Astrocyte of the hippocampus (primary cell): ENCODE results near the gene AIF1.
A peak's percentile ranks its signal among the peaks of the same experiment; 100 is the strongest.

ENCODE experiments used
- DNase-seq: peaks from one replicate; pipeline ENCODE4 v3.0.0; 2011; ENCODE audit warnings: low read depth, low spot score

Gene AIF1

GRCh38 chr6:31642798-31643570 lies 27.9 kb downstream of the AIF1 start:
- DNase-seq = no peak

DNA sequence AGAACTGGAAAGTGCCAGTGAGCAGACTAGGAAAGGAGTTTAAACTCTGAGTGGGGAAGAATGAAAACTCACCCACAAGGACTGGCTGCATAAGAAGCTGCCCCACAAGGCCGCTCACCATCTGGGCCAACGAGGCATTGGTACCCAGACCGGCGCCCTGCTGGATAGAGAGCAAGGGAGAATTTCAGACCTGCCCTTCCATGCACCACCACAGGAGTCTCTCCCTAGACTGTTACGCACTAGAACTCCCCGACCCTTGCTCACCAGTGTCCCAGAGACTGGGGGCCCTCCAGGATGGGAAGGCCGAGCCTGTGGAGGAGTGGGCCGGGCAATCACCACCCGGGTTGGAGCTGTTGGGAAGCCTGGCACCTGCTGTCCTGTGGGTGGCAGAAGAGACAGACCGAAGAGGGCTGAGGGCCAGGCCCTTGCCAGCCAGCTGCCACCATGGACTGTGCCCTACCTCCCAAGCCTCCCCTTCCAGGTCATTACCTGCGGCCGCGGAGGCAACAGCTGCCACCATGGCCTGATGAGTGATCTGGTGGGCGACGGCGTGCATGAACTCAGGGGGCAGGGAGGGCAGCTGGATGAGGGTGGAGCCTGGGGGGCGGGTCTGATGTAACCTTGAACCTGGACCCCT lies 28.9 kb downstream of the AIF1 start:
- DNase-seq = no peak

DNA sequence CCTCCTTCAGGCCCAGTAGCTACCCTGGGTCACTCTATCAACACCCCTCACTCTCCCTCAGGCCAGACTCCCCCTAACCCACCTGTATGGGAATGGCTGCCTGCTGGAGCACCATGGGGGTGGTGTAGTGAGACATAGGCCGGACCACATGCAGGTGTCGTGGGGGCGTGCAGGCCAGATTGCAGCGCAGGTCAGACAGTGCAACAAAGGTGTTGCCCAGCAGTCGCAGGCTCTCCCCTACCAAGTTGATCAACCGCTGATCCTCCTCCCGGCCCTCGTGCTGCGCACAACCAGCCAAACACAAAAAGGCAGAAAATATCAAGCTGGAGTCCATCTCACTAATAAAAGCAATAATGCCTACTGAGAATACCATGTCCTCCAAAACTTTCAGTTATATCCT lies 30.3 kb downstream of the AIF1 start:
- DNase-seq = no peak

DNA sequence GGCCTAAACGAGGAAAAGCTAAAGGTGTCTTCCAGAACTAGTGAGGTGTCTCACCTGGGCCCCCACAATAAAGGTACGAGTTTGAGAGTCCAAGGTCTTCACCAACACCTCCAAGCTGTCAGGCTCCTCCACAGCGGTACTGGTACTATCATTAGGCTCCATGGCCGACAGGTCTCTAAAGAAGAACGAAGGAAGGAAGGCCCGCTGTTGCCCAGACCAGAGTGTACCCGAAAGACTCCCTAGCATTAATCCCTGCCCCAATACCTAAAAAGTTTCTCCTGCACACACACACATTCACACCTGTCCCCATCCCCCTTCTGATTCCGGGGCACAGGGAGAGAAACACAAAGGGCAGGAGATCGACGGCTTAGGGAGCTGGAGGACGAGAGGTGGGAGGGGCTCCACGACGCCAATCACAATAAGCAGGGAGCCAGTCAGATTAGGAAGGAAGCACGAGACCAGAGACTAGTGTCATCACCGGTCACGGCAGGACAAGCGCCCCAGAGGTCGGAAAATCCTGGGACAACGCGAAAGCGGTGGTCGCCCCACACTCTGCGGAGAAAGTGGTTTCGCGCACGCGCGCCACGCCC lies 36.7 kb downstream of the AIF1 start:
- peak; percentile 84 for DNase-seq

- no peak for DNase-seq
These were observed 38.1 kb downstream of the AIF1 start for GRCh38 chr6:31652925-31653724.

GRCh38 chr6:31654574-31655348 lies 39.7 kb downstream of the AIF1 start:
- DNase-seq = no peak

DNA sequence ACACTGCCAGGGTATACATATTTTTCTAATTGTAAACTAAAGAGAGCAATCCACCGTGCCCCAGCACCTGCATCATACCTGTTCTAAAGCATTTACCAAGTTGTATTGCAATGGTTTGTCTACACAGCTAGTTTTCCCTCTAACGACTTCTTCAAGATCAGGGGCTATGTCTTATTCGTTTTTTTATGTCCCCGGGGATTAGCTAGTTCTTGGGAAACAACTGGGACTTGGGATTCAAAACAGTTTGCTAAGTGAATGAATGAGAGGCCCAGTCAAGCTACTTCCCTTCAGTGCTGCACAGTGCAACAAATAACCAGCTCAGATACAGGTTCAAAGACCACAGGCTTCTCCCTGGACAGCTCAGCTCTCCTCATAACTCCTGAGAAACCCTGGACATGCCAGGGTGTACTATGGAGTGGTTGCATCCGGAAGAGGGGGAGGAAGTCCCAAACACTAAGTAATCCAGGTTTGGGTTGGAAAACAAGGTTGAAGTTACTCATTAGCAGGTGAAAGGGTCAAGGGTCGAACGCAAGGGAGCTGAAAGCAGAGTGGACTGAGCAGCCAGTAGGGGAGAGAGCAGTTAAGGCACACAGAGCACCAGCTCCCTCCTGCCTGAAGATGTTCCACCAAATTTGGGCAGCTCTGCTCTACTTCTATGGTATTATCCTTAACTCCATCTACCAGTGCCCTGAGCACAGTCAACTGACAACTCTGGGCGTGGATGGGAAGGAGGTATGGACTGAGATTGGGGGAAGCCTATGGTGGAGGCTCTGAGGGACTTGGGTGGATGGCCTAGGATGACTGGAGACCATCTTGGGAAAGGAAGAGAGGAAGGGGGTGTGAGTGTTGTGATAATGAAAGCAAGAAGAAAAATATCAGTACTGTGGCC lies 40.6 kb downstream of the AIF1 start, which contains the start of gene APOM:
Gene APOM, plus strand, starts transcription at position 546 of the 889 bp plus-strand sequence. Its CDS starts 73 bp downstream, at position 619.
- DNase-seq = no peak

DNA sequence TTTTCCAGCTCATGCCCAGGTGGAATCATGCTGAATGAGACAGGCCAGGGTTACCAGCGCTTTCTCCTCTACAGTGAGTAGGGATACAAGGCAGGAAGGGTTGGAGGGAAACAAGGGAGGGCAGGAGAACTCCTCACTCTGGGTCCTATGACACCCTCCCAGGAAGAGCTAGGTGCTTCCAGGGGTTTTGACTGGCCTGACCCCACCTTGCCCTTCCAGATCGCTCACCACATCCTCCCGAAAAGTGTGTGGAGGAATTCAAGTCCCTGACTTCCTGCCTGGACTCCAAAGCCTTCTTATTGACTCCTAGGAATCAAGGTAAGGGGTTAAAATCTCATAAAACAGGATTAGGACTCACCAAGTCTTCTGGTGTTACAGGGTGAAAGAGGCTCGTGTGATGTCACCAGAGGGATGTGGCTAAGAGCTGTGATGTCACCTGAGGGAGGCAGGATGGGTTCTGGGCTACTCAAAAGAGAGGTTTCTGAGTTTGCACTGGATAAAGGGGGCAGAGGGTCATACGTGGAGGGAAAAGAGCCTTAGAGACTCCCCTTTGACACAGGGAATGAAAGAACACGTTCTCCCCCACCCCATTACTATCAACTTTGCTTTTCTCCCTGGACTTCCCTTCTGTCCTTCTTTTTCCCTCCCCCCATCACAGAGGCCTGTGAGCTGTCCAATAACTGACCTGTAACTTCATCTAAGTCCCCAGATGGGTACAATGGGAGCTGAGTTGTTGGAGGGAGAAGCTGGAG lies 42.5 kb downstream of the AIF1 start:
- no peak for DNase-seq

DNA sequence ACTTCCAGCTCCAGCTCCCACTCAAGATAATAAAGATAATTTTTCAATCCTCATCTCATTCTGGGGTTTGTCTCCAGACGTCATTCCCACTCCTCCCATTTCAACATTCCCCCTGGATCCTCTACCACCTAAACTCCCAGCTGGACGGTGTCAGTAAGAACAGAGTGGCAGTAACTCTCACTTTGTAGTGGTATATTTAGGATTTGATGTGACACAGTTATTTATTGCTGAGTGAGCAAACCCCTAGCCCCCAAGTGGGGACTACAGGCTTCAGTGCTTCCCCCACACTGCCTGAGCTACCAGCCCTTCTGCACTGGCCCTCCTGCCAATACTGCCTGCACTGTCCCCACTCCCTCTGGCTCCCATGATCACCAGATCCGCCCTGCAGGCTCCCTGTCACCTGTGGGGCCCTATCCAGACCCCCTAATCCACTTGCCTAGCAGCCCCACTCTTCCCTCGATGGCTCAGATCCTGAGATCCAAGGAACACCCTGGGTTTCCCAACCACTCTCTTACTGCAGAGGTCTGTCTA lies 43.2 kb downstream of the AIF1 start:
- no peak for DNase-seq

GRCh38 chr6:31658983-31659648 lies 44.1 kb downstream of the AIF1 start:
- no peak for DNase-seq

DNA sequence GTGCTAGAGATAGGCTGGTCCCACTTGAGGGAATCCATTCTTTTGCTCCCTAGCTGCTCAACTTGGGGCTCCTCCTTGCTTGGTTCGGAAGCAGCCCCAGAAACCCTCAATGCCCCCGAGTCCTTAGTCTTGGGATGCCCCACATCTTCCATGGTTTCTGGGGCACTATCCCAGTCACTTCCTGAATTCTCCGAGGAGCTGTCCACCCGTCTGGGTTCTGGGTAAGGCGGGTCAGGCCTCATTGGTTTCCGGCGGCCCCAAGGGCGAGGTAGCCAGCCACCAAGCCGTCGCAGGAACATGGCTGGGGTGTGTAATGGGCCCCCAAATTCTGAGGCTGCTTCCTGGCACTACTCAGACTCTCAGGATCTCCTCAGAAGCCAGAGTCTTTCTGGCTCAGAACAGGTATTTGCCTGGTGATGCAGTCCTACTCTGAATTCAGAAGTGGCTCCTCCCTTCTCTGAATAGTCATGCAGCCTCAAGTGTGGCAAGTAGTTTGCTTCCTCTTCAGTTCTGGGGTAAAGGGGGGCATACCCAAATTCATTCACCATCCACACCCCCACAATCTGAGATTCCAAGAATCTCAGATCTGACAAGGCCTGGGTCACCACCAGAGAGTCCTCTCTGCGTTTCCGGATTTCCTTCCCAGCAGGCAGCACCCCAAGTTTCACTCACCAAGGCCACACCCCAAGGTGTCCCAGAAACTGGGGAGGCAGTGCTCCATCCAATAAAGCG lies 44.8 kb downstream of the AIF1 start:
- DNase-seq = peak; percentile 45

DNA sequence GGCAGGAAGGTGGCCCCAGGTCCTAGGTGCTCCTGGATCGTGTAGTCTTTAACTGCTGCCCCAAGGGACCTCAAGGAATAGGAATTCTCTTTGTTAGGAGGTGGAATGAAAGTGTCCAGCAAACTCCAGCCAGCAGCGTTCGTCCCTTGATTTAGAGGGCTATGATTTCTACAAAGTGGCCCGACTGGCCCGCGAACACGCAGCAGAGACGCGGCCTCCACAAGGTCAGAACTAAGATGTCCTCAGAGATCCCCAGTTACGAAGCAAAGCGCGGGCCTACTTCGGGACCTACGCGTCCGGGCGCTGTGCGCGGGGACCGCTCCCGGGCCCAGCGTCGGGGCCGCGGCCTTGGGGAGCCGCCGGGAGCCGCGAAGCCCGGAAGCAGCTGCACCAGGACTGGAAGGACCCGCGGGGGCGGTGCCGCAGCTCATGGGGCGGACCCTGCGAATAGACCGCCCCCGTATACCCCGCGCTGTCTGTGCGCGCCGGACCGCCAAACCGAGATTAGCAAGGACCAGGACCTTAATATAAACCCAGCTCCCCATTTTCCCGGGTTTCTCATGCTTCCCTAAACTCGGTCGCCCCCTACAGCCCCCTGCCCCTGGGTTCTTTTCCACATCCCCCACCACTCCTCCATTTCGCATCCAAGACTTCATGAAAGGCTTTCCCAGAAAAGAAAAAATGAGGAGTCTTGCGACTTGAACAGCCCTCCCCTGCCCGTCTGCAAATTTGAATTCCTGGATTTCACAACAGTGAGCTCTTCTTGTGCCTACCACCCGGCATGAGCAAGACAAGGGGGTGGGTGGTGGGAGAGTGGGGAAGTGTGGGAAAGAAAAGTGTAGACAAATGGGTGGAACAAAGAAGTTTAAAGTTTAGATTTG lies 45.6 kb downstream of the AIF1 start, which contains the start of gene C6orf47:
Gene C6orf47, minus strand, starts transcription at position 398 of the 881 bp plus-strand sequence. CDS start 831 bp downstream, outside the sequence.
- peak; percentile 92 for DNase-seq

- no peak for DNase-seq
These were observed 46.5 kb downstream of the AIF1 start for GRCh38 chr6:31661262-31662123.

- no peak for DNase-seq
These were observed 47.2 kb downstream of the AIF1 start for GRCh38 chr6:31662124-31662723.
